Measurements from ENCODE around the gene LRP2BP. TPM values are rescaled to one million over a fixed set of nuclear protein-coding genes. Genes with fewer than 3 reads are reported as not detected.
"Not testable (repeated sequence)": the region's sequence is repeated elsewhere in the genome, so short reads cannot be mapped to it uniquely, and the experiment has no call there.

Gene LRP2BP
- total RNA-seq, 1 experiment from 2014 or later = 0.19 TPM

GRCh38 chr4:185334326-185334725, 61.4 kb downstream of the LRP2BP start:
- intact Hi-C loops (cut with micrococcal nuclease; ENCODE audit: unreplicated experiment) = no loop called here
- H3K36me3 ChIP-seq (ENCODE audit: insufficient read depth, low read length, poor library complexity, severe bottlenecking) = no peaks in the 10 kb centered on the region
- no peak for DNase-seq (ENCODE audit: low spot score)
- H3K9me3 ChIP-seq (ENCODE audit: low read depth, low read length, poor library complexity, severe bottlenecking) = peaks cover 8% of the 10 kb centered on the region
- ChIA-PET POLR2A (ENCODE audit: low non-redundant PET) (no interaction called here), CTCF (no interaction called here)
- H3K4me3 ChIP-seq (ENCODE audit: low read depth, low read length, poor library complexity, severe bottlenecking) = no peak overlapping the region
- no TSS peak for BruUV-seq (replicated peaks)
- H3K4me1 ChIP-seq (ENCODE audit: insufficient read depth, low read length, poor library complexity, severe bottlenecking) = no peaks in the 10 kb centered on the region
- no peak overlapping the region for H3K27ac ChIP-seq (ENCODE audit: low read depth, low read length, poor library complexity, severe bottlenecking)
- no peaks in the 10 kb centered on the region for H3K27me3 ChIP-seq (replicated peaks; ENCODE audit: insufficient read depth, low read depth, low read length, poor library complexity)
- TF ChIP-seq CTCF (conservative IDR thresholded peaks at IDR 0.05; ENCODE audit: low read depth, low read length) (no peak), EZH2 (IDR thresholded peaks at IDR 0.05; ENCODE audit: borderline replicate concordance, low read depth, low read length, poor library complexity, severe bottlenecking) (no peak)

GRCh38 chr4:185332575-185333464, 62.9 kb downstream of the LRP2BP start:
- Histone ChIP-seq H3K27ac (ENCODE audit: low read depth, low read length, poor library complexity, severe bottlenecking) (no peak overlapping the region), H3K4me3 (ENCODE audit: low read depth, low read length, poor library complexity, severe bottlenecking) (no peak overlapping the region), H3K36me3 (ENCODE audit: insufficient read depth, low read length, poor library complexity, severe bottlenecking) (no peaks in the 10 kb centered on the region), H3K27me3 (replicated peaks; ENCODE audit: insufficient read depth, low read depth, low read length, poor library complexity) (no peaks in the 10 kb centered on the region), H3K4me1 (ENCODE audit: insufficient read depth, low read length, poor library complexity, severe bottlenecking) (no peaks in the 10 kb centered on the region), H3K9me3 (ENCODE audit: low read depth, low read length, poor library complexity, severe bottlenecking) (no peaks in the 10 kb centered on the region)
- TF ChIP-seq EZH2 (IDR thresholded peaks at IDR 0.05; ENCODE audit: borderline replicate concordance, low read depth, low read length, poor library complexity, severe bottlenecking) = no peak
- TF ChIP-seq CTCF (conservative IDR thresholded peaks at IDR 0.05; ENCODE audit: low read depth, low read length) = no peak
- ChIA-PET POLR2A (ENCODE audit: low non-redundant PET) (no interaction called here), CTCF (no interaction called here)
- intact Hi-C loops (cut with micrococcal nuclease; ENCODE audit: unreplicated experiment) = no loop called here
- no TSS peak for BruUV-seq (replicated peaks)
- no peak for DNase-seq (ENCODE audit: low spot score)

GRCh38 chr4:185329879-185330510, 65.7 kb downstream of the LRP2BP start:
- H3K36me3 ChIP-seq (ENCODE audit: insufficient read depth, low read length, poor library complexity, severe bottlenecking); DNase-seq (ENCODE audit: low spot score); CTCF ChIA-PET; H3K27me3 ChIP-seq (replicated peaks; ENCODE audit: insufficient read depth, low read depth, low read length, poor library complexity); H3K4me3 ChIP-seq (ENCODE audit: low read depth, low read length, poor library complexity, severe bottlenecking); intact Hi-C loops (cut with micrococcal nuclease; ENCODE audit: unreplicated experiment); H3K4me1 ChIP-seq (ENCODE audit: insufficient read depth, low read length, poor library complexity, severe bottlenecking); BruUV-seq (replicated peaks); POLR2A ChIA-PET (ENCODE audit: low non-redundant PET); H3K9me3 ChIP-seq (ENCODE audit: low read depth, low read length, poor library complexity, severe bottlenecking); H3K27ac ChIP-seq (ENCODE audit: low read depth, low read length, poor library complexity, severe bottlenecking): not testable (repeated sequence)

Measured in A673 (cell line).